Nucleus accumbens (tissue), 56 donors: ENCODE results near the gene TLK2.
"Not testable (repeated sequence)": the region's sequence is repeated elsewhere in the genome, so short reads cannot be mapped to it uniquely, and the experiment has no call there.

Source experiments
- DNase-seq, 56 donors: peaks; one replicate each; lab custom pipeline; 2025; lab: John Stamatoyannopoulos, UW

TLK2 gene

DNA sequence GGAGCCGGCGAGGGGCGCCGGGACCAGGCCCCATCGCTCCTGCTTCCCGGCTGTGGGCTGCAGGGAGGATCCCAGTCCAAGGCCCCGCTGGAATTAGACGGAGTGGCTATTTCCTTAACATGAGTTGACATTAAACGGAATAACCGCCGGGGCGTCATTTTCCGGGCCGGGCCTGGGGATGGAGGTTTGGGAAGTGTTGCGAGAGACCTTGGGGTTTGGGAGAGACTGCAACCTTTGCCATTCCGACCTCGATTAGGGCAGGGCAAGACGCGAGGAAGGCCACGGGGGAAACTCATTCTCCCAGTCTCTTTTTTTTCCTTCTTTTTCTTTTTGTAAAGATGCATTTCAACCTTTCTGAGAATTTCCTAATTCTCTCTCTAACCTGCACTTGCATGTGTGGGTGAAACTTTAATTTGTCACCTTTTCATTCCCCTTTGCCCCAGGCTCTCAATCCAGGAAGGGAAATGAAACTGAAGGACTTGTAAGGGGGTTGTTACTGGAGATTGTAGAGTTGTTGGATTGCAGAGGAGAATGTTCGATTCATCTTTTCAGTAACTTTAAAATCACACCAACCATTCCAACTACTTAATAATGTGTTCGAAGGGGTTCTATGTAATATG, 1.1 kb downstream of the TLK2 start:
- peak in 21 of 56 donors; percentile 5 to 64 (median 25) for DNase-seq

DNA sequence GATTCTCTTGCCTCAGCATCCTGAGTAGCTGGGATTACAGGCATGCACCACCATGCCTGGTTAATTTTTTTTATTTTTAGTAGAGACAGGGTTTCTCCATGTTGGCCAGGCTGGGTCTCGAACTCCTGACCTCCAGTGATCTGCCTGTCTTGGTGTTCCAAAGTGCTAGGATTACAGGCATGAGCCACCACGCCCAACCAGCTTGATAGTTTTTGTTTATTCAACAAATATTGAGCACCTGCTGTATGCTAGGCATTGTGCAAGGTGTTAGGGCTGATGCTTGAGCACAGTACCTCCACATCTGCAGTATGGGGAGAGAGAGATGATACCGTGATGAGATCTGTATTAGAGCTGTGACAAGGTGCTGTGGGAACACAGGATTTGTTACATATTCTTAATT, 3.9 kb downstream of the TLK2 start:
- DNase-seq = not testable (repeated sequence)

DNA sequence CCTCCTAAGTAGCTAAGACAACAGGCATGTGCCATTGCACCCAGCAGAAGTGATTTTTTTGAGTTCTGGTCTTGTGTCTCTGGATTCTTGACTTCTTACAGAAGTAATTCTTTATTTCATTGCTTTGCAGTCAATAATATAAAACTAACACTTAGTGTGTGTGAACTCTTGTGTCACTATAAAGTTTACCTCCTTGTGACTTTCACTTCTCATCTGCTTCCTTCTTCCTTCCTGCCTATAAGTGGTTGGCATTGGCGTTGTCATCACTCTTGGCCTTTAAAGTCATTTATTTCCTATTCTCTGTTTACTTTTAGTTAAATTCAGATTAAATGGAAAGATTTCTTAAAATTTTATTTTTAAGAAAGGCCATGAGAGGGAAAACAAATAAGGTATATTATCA, 12.4 kb downstream of the TLK2 start:
- DNase-seq = not testable (repeated sequence)

DNA sequence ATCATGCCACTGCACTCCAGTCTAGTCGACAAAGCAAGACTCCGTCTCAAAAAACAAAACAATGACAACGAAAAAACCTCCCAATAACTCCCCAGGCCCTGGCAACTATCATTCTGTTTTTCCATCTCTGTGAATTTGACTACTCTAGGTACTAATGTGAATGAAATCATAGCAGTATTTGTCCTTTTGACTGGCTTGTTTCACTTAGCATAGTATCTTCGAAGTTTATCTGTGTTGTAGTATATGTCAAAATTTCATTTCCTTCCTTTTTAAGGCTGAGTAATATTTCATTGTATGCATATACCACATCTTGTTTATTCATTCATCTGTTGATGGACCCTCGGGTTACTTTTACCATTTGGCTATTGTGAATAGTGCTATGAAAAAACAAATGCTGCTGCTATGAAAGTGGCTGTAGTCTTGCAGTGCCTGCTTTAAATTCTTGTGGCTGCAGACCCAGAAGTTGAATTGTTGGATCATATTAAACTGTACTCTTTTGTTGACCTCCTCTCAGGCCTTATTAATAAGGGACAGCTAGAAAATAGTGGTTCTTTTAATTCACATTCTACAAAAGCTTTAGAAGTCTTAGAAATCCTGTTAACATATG, 14.5 kb downstream of the TLK2 start:
- not testable (repeated sequence) for DNase-seq

DNA sequence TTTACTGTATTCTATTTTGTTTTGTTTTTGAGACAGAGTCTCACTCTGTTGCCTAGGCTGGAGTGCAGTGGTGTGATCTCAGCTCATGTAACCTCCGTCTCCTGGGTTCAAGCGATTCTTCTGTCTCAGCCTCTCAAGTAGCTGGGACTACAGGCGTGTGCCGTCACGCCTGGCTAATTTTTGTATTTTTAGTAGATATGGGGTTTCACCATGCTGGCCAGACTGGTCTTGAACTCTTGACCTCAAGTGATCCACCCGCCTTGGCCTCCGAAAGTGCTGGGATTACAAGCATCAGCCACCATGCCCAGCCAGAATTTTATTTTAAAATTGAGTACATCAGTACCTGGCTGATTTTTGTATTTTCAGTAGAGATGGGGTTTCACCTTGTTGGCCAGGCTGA, 15.4 kb downstream of the TLK2 start:
- DNase-seq = not testable (repeated sequence)

DNA sequence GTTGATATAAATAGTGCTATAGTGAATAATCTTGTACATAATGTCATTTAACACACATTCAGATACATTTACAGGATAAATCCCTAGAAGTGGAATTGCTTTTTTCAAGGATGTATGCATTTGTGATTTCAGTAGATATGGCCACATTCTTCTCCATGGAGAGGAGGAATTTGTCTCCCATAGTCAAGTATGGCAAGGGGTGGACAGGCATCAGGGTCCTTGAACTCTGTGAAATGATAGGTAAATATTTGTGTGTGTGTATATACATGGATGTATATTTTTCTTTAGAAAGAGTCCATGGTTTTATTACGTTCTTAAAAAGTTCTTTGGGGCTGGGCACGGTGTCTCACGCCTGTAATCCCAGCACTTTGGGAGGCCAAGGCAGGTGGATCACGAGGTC, 17.7 kb downstream of the TLK2 start:
- DNase-seq = not testable (repeated sequence)

DNA sequence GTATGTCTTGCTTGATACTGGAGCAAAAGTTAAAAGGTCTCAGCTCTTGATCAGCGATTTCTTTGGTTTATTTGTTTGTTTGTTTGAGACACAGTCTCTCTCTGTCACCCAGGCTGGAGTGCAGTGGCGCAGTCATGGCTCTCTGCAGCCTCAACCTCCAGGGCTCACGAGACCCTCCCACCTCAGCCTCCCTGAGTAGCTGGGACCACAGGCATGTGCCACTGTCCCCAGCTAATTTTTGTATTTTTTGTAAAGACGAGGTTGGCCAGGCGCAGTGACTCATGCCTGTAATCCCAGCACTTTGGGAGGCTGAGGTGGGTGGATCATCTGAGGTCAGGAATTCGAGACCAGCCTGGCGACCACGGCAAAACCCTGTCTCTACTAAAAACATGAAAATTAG, 20.2 kb downstream of the TLK2 start:
- not testable (repeated sequence) for DNase-seq

DNA sequence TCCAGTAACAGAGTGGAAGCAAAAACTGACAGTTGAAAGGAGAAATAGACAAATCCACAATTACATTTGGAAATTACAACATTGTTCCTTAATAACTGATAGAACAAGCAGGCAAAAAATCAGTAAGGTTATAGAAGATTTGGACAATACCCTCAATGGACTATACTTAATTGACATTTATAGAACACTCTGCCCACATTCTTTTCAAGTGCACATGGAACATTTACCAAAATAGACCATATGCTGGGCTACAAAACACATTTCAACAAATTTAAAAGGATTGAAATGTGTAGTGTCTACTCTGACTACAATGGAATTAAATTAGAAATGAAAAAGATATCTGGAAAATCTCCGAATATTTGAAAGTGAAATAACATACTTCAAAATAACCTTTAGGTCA, 21.8 kb downstream of the TLK2 start:
- DNase-seq = not testable (repeated sequence)

DNA sequence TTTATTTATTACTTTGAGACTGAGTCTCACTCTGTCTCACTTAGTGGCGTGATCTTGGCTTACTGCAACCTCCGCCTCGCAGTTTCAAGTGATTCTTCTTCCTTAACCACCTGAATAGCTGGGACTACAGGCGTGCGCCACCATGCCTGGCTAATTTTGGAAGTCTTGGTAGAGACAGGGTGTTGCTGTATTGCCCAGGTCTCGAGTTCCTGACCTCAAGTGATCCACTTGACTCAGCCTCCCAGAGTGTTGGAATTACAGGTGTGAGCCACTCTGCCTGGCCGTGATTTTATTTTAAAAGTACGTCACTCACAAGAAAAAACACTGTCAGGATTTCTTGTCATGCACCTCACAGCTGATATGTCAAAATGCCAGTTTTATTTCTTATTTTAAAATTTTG, 26.2 kb downstream of the TLK2 start:
- DNase-seq = not testable (repeated sequence)

DNA sequence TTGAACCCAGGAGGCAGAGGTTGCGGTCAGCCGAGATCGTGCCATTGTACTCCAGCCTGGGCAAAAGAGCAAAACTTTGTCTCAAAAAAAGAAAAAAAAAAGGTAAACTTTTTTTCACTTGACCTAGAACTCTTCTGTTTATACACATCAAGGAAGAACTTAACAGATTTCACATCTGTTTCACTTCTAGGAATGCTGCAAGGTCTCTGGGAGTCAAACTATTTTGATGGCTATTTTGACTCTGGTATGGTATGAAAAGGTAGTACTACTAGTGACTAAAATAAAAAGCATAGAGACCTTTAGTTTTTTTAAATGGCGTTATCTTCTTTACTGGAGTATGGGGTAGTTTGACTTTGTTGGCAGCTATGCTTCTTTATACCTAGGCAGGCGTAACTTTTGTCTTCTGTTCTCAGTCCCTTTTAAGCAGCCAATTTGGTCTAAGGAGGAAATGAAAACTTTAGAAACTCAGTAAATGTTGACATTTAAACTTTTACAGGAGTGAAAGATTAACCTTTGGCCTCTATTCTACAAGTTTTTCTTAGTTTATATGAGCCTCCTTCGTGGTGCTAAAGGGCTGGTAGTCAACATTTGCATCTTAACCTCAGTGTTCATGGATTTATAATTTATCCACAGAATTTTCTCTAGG, 28.7 kb downstream of the TLK2 start:
- not testable (repeated sequence) for DNase-seq

DNA sequence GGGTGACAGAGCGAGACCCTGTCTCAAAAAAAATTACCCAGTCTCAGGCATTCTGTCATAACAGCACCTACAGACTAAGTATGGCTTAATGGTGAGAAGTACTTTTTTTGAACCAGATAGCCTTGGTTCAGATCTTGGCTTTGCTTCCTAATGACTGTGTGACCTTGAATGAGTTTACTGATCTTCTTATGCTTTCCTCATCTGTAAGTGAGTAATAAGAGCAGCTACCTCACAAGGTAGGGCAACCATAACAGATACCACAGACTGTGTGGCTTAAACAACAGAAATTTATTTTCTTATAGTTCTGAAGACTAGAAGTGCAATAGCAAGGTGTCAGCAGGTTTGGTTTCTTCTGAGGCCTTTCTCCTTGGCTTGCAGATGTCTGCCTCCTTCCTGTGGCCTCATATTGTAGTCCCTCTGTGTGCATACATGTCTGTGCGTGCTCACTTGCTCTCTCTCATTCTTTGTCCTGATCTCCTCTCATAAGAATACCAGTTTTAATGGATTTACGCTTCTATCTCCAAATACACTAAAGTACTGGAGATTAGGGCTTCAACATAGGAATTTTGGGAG, 31.7 kb downstream of the TLK2 start:
- not testable (repeated sequence) for DNase-seq

DNA sequence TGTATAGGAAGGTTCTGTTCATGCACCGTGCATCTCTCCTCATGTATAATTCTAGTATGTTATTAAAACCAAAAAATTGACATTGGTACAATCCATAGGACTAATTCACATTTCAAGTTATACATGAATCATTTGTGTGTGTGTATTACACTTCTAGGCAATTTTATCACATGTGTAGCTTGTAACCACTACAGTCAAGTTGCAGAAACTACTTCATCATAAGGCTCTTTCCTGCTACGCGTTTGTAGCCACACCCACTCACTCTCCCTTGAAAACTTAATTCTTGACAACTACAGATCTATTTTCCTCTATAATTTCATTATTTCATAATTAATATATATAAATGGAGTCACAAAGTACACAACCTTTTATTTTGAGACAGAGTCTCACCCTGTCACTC, 32.4 kb downstream of the TLK2 start:
- DNase-seq = not testable (repeated sequence)

DNA sequence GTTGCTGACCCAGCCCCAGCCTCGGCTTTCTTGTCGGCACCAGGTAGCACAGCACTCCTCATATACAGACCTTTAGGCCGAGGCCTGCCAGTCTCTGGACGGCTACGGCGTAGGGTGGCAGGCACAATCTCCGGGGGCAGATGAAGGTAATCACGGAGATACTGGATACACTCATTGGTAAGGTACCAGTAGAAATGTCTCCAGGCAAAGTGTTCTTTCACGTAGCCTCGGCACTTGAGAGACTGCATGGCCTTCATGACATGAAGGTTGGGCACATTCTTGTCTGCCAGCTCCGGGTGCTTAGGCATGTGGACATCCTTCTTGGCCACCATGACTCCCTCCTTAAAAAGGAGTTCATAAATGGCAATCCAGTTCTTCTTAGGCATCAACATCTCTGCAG, 37.8 kb downstream of the TLK2 start:
- DNase-seq = not testable (repeated sequence)

DNA sequence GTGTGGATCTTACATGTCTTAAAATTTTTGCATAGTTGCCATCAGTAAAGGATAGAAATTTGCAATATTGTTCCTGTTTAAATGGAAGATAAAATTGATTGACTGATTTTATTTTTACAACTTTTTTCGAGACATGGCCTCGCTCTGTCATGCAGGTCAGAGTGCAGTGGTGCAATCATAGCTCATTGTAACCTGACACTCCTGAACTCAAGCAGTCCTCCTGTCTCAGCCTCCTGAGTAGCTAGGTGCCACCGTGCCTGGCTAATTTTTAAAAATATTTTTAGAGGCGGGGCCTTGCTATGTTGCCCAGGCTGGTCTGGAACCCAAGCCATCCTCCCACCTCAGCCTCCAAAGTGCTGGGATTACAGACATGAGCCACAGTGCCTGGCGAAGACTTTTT, 42.7 kb downstream of the TLK2 start:
- not testable (repeated sequence) for DNase-seq

DNA sequence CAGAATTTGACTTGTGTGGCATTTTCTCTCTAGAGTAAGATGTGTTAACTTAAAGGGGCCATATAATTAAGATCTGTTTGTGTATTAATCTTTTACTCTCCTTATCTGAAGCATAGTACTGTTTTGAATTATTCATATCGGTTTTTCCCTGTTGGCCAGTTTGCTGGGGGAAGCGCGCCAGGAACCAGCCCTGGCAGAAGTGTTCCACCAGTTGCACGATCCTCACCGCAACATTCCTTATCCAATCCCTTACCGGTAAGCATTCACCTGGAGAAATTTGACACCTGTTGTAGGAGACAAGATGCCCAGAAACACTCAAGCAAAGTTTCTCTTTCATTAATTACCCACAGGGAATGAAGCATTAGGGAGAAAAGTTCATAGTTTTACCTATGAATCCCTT, 45.5 kb downstream of the TLK2 start:
- DNase-seq = not testable (repeated sequence)

DNA sequence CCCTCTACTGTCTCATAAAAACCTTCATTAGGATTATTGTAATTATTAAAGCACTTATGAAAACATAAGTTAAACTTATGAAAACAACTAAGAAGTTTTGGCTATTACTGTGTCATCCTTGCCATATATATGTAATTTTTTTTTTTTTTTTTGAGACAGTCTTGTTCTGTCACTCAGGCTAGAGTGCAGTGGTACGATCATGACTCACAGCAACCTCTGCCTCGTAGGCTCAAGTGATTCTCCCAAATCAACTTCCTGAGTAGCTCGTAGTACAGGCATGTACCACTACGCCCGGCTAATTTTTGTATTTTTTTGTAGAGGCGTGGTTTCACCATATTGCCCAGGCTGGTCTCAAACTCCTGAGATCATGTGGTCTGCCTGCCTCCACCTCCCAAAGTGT, 46.7 kb downstream of the TLK2 start:
- peak in 2 of 56 donors; percentile 0 to 2 for DNase-seq

DNA sequence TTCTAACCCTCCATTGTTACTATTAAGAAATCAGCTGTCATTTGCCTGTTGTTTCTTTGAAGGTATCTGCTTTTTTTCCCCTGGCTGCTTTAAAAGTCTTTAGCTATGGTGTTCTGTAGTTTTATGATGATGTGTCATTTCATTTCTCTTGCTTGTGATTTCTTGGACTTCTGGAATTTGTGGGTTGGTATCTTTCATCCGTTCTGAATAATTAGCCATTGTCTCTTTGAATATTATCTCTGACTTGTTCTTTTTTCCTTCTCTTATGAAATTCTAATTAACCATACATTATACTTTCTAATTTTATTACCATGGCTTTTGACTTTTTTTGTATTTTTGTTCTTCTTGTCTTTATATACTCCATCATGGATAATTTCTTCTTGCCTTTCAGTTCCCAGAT, 52.3 kb downstream of the TLK2 start:
- DNase-seq = not testable (repeated sequence)

DNA sequence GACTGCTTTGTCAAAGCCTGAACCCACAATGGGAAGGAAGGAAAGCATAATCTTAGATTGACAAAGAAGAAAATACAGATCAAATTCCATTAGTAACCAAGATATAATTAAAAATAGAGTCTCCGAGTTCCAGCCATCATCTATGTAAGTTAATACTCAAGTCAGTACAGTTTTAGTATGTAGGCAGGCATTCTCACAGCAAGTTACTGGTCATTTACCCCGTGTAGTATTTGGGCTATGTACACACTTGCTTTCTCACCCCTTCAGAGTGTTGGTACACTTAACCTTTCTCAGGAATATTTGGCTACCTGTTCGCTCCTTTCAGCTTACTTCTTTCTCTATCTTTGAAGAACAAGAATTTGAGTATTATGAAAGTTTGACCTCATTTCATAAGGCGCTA, 57.9 kb downstream of the TLK2 start:
- not testable (repeated sequence) for DNase-seq

DNA sequence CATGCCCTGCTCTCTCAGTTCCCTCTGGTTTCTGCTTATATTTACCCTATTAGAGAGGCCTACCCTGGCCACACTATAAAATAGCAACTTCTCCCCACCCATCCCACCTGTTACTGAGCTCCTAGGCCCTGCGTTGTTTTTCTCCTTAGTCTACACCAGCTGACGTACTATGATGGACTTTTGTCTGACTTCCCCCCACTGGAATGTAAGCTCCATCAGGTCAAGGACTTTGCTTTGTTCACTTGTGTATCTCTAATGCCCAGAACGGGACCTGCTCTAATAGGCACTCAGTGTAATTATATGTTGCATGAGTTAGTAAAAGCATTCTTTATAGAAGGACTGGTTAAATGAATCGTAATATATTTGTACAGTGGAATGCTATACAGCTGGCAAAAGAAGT, 62.4 kb downstream of the TLK2 start:
- not testable (repeated sequence) for DNase-seq

DNA sequence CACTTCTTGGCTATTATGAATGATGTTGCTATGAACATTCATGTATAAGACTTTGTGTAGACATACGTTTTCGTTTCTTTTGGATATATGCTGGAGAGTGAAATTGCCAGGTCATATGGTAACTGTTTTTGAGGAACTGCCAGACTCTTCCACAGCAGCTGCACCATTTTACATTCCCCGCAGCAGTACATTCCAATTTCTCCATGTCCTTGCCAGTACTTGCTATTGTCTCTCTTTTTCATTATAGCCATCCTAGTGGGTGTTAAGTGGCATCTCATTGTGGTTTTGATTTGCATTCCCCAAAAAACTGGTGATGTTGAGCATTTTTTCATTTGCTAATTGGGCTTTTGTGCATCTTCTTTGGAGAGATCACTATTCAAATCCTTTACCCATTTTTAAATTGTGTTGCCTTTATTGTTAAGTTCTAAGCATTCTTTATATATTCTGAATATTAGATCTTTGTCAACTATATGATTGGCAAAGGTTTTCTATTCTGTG, 64.7 kb downstream of the TLK2 start:
- not testable (repeated sequence) for DNase-seq

DNA sequence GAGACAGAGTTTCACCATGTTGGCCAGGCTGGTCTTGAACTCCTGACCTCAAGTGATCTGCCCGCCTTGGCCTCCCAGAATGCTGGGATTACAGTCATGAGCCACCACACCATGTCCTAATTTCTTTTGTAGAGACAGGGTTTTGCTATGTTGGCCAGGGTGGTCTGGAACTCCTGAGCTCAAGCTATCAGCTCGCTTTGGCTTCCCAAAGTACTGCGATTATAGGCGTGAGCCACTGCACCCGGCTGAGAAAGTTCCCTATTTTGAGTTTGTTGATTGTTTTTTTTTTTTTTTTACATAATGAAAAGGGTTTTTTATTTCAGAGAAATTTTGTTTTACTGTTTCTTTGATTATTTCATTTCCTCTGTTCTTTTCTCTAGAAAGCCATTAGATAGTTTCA, 67.4 kb downstream of the TLK2 start:
- DNase-seq = not testable (repeated sequence)
